ENCODE data around the gene RNF207. TPM values are rescaled to one million over a fixed set of nuclear protein-coding genes. Genes with fewer than 3 reads are reported as not detected.
A peak's percentile ranks its signal among the peaks of the same experiment; 100 is the strongest.

Gene RNF207
- total RNA-seq, 2 donors from 2014 or later, result 25.2 to 52.4 TPM

- Histone ChIP-seq H3K9me3 (no peaks in the 10 kb centered on the region), H3K4me3 (no peak overlapping the region), H3K4me1 (peaks cover 17% of the 10 kb centered on the region), H3K27ac (no peak overlapping the region), H3K27me3 (no peaks in the 10 kb centered on the region), H3K36me3 (replicated peaks in 1 of 2; ENCODE audit: insufficient read depth in 1 of 2, low read depth in 2 of 2) (peaks cover 0 to 9% of the 10 kb centered on the region in 2 donors)
- WGBS, 2 donors, result 38 to 50% methylated on average over 1 of the region's 1 CpG
- ATAC-seq, result no peak
- TF ChIP-seq POLR2A (IDR thresholded peaks at IDR 0.05) (no peak), CTCF (IDR thresholded peaks at IDR 0.05) (no peak)
- no peak for DNase-seq
- intact Hi-C loops (cut with DNase I), result no loop called here
Observed at GRCh38 chr1:6233376-6233775, 27.5 kb downstream of the RNF207 start.

- H3K27me3 ChIP-seq, result no peaks in the 10 kb centered on the region
- peak overlapping the region; percentile 2 to 67 for H3K4me3 ChIP-seq
- H3K27ac ChIP-seq, result peak overlapping the region in 1 of 4 donors; percentile 32
- ATAC-seq, result no peak
- intact Hi-C loops (cut with DNase I), result no loop called here
- H3K36me3 ChIP-seq (replicated peaks in 1 of 2; ENCODE audit: insufficient read depth in 1 of 2, low read depth in 2 of 2), result peaks cover 0 to 7% of the 10 kb centered on the region in 2 donors
- no peak for DNase-seq
- 32 to 42% methylated on average over 19 to 20 of the region's 20 CpGs for WGBS, 2 donors
- no peak for TF ChIP-seq POLR2A (IDR thresholded peaks at IDR 0.05)
- TF ChIP-seq CTCF (IDR thresholded peaks at IDR 0.05), result no peak
- H3K9me3 ChIP-seq, result no peaks in the 10 kb centered on the region
- H3K4me1 ChIP-seq, result peaks cover 17% of the 10 kb centered on the region
Observed at GRCh38 chr1:6234502-6235295, 28.8 kb downstream of the RNF207 start.

GRCh38 chr1:6235296-6235677, 29.4 kb downstream of the RNF207 start:
- intact Hi-C loops (cut with DNase I), result no loop called here
- DNase-seq (peak in 3 of 4 donors; percentile 29 to 44 (median 43)), ATAC-seq (peak; percentile 27)
- peak overlapping the region in 3 of 4 donors; percentile 32 to 71 (median 68) for H3K27ac ChIP-seq
- no peak for TF ChIP-seq POLR2A (IDR thresholded peaks at IDR 0.05)
- no peak for TF ChIP-seq CTCF (IDR thresholded peaks at IDR 0.05)
- peaks cover 0 to 5% of the 10 kb centered on the region in 2 donors for H3K36me3 ChIP-seq (replicated peaks in 1 of 2; ENCODE audit: insufficient read depth in 1 of 2, low read depth in 2 of 2)
- no peaks in the 10 kb centered on the region for H3K9me3 ChIP-seq
- H3K4me1 ChIP-seq, result peaks cover 17% of the 10 kb centered on the region
- no peaks in the 10 kb centered on the region for H3K27me3 ChIP-seq
- 0% methylated on average over 6 to 27 of the region's 30 CpGs for WGBS, 2 donors
- peak overlapping the region; percentile 2 to 67 for H3K4me3 ChIP-seq

GRCh38 chr1:6237093-6237492, 31.2 kb downstream of the RNF207 start:
- Histone ChIP-seq H3K36me3 (replicated peaks in 1 of 2; ENCODE audit: insufficient read depth in 1 of 2, low read depth in 2 of 2) (no peaks in the 10 kb centered on the region), H3K27ac (no peak overlapping the region), H3K27me3 (peaks cover 4 to 15% of the 10 kb centered on the region in 2 donors), H3K9me3 (no peaks in the 10 kb centered on the region), H3K4me1 (peaks cover 22% of the 10 kb centered on the region), H3K4me3 (no peak overlapping the region)
- no peak for DNase-seq
- 91% methylated on average over 4 of the region's 4 CpGs for WGBS, 2 donors
- ATAC-seq, result no peak
- no peak for TF ChIP-seq CTCF (IDR thresholded peaks at IDR 0.05)
- no peak for TF ChIP-seq POLR2A (IDR thresholded peaks at IDR 0.05)
- intact Hi-C loops (cut with DNase I), result no loop called here
